DOHH2 (cell line): ENCODE measurements around the gene CYB5R3.

Experiments
- H3F3A ChIP-seq: fragments of 200-600 bp; sonication (generic), shearing (Covaris generic); 2 replicates; pipeline ENCODE4 v1.6.0; 2016; ENCODE audit warnings: antibody characterized with exemption, mild to moderate bottlenecking; ENCODE audit not compliant: control insufficient read depth, insufficient read depth
- H3K27ac ChIP-seq: fragments of 200-600 bp; sonication (generic); 2 replicates; pipeline ENCODE4 v1.5.1; 2014; ENCODE audit warnings: low read depth, mild to moderate bottlenecking, low read length, moderate library complexity
- H3K27me3 ChIP-seq: fragments of 200-600 bp; sonication (generic); 2 replicates; pipeline ENCODE4 v1.6.1; 2014; ENCODE audit warnings: mild to moderate bottlenecking, low read length, mixed read lengths; ENCODE audit not compliant: control insufficient read depth
- H3K36me3 ChIP-seq: fragments of 200-600 bp; sonication (generic); 2 replicates; pipeline ENCODE4 v1.6.1; 2014; ENCODE audit warnings: mild to moderate bottlenecking, low read length, moderate library complexity, mixed read lengths; ENCODE audit not compliant: control insufficient read depth
- H3K4me1 ChIP-seq: fragments of 200-600 bp; sonication (generic); 2 replicates; pipeline ENCODE4 v1.6.1; 2014; ENCODE audit warnings: mild to moderate bottlenecking, low read length, mixed read lengths; ENCODE audit not compliant: control insufficient read depth
- H3K4me2 ChIP-seq: fragments of 200-600 bp; sonication (generic); 2 replicates; pipeline ENCODE4 v1.6.0; 2014; ENCODE audit warnings: mild to moderate bottlenecking, low read length, moderate library complexity
- H3K4me3 ChIP-seq: fragments of 200-600 bp; sonication (generic); 2 replicates; pipeline ENCODE4 v1.5.1; 2014; ENCODE audit warnings: mild to moderate bottlenecking, low read length, mixed read lengths
- H3K79me2 ChIP-seq: fragments of 200-600 bp; sonication (generic); 2 replicates; pipeline ENCODE4 v1.6.1; 2014; ENCODE audit warnings: mild to moderate bottlenecking, low read length, mixed read lengths; ENCODE audit not compliant: control insufficient read depth
- H3K9me2 ChIP-seq: fragments of 200-600 bp; sonication (generic); replicated peaks from 2 replicates; pipeline ENCODE4 v1.6.1; 2014; ENCODE audit warnings: mild to moderate bottlenecking, low read length, mixed read lengths; ENCODE audit not compliant: control insufficient read depth
- H3K9me3 ChIP-seq: fragments of 200-600 bp; sonication (generic); 2 replicates; pipeline ENCODE4 v1.6.1; 2014; ENCODE audit warnings: antibody characterized with exemption, low read length, mixed read lengths; ENCODE audit not compliant: control insufficient read depth, insufficient read depth
- H4K20me1 ChIP-seq: fragments of 200-600 bp; sonication (generic); 2 replicates; pipeline ENCODE4 v1.6.0; 2014; ENCODE audit warnings: low read depth, mild to moderate bottlenecking, antibody characterized with exemption, low read length, moderate library complexity; ENCODE audit not compliant: control insufficient read depth, insufficient read depth
- CTCF ChIP-seq: fragments of 200-600 bp; sonication (generic); IDR thresholded peaks from one replicate; pipeline ENCODE4 v1.5.1; 2014; ENCODE audit warnings: antibody characterized with exemption, mild to moderate bottlenecking, low read depth, low read length; ENCODE audit not compliant: poor library complexity, severe bottlenecking
- EZH2phosphoT487 ChIP-seq: fragments of 200-600 bp; sonication (generic); IDR thresholded peaks from 2 replicates; pipeline ENCODE4 v1.6.1; 2017; ENCODE audit warnings: borderline replicate concordance, mild to moderate bottlenecking, antibody characterized with exemption, low read length, moderate library complexity, mixed read lengths

Gene CYB5R3

GRCh38 chr22:42626951-42627625 is 22.1 kb downstream of the CYB5R3 start:
- no peak overlapping the region for H3K27ac ChIP-seq
- no peaks in the 10 kb centered on the region for H3K79me2 ChIP-seq
- H4K20me1 ChIP-seq, result no peaks in the 10 kb centered on the region
- no peaks in the 10 kb centered on the region for H3K9me2 ChIP-seq
- no peak overlapping the region for H3K4me2 ChIP-seq
- H3K4me1 ChIP-seq, result peaks cover 18% of the 10 kb centered on the region
- H3K27me3 ChIP-seq, result no peaks in the 10 kb centered on the region
- no peak overlapping the region for H3K4me3 ChIP-seq
- no peak for TF ChIP-seq EZH2phosphoT487
- H3F3A ChIP-seq, result no peaks in the 10 kb centered on the region
- H3K36me3 ChIP-seq, result peaks cover 63% of the 10 kb centered on the region
- no peaks in the 10 kb centered on the region for H3K9me3 ChIP-seq

GRCh38 chr22:42626431-42626830 is 22.8 kb downstream of the CYB5R3 start:
- H3K9me3 ChIP-seq, result no peaks in the 10 kb centered on the region
- H3K27ac ChIP-seq, result no peak overlapping the region
- H3K4me3 ChIP-seq, result no peak overlapping the region
- H3K4me1 ChIP-seq, result peaks cover 24% of the 10 kb centered on the region
- H3F3A ChIP-seq, result no peaks in the 10 kb centered on the region
- H4K20me1 ChIP-seq, result no peaks in the 10 kb centered on the region
- no peaks in the 10 kb centered on the region for H3K9me2 ChIP-seq
- no peaks in the 10 kb centered on the region for H3K27me3 ChIP-seq
- H3K36me3 ChIP-seq, result peaks cover 57% of the 10 kb centered on the region
- H3K79me2 ChIP-seq, result no peaks in the 10 kb centered on the region
- TF ChIP-seq CTCF (no peak), EZH2phosphoT487 (no peak)
- no peak overlapping the region for H3K4me2 ChIP-seq

GRCh38 chr22:42625416-42625815 is 23.8 kb downstream of the CYB5R3 start:
- peaks cover 54% of the 10 kb centered on the region for H3K36me3 ChIP-seq
- no peak for TF ChIP-seq EZH2phosphoT487
- TF ChIP-seq CTCF, result no peak

GRCh38 chr22:42624551-42625106 is 24.6 kb downstream of the CYB5R3 start:
- H3K27me3 ChIP-seq, result no peaks in the 10 kb centered on the region
- H3F3A ChIP-seq, result no peaks in the 10 kb centered on the region
- no peak overlapping the region for H3K4me3 ChIP-seq
- no peaks in the 10 kb centered on the region for H3K9me2 ChIP-seq
- H4K20me1 ChIP-seq, result no peaks in the 10 kb centered on the region
- no peak for TF ChIP-seq EZH2phosphoT487
- TF ChIP-seq CTCF, result no peak
- H3K36me3 ChIP-seq, result peaks cover 54% of the 10 kb centered on the region
- H3K79me2 ChIP-seq, result no peaks in the 10 kb centered on the region
- H3K4me1 ChIP-seq, result peaks cover 24% of the 10 kb centered on the region
- H3K4me2 ChIP-seq, result no peak overlapping the region
- H3K9me3 ChIP-seq, result no peaks in the 10 kb centered on the region
- no peak overlapping the region for H3K27ac ChIP-seq

More at GRCh38 chr22:42625416-42625815, 23.8 kb downstream of the CYB5R3 start:
- Histone ChIP-seq H3K27ac (no peak overlapping the region), H3K9me3 (no peaks in the 10 kb centered on the region), H3K9me2 (no peaks in the 10 kb centered on the region), H3K79me2 (no peaks in the 10 kb centered on the region), H3K4me1 (peaks cover 24% of the 10 kb centered on the region), H3K4me3 (no peak overlapping the region), H3F3A (no peaks in the 10 kb centered on the region), H4K20me1 (no peaks in the 10 kb centered on the region), H3K4me2 (no peak overlapping the region), H3K27me3 (no peaks in the 10 kb centered on the region)
